ENCODE measurements around the gene ZNF850. TPM values are rescaled to one million over a fixed set of nuclear protein-coding genes. Genes with fewer than 3 reads are reported as not detected.
"Not testable (repeated sequence)": the region's sequence is repeated elsewhere in the genome, so short reads cannot be mapped to it uniquely, and the experiment has no call there.

ZNF850 gene
- total and polyA plus RNA-seq, 4 donors = 0.15 to 5.0 (median 1.7) TPM

DNA sequence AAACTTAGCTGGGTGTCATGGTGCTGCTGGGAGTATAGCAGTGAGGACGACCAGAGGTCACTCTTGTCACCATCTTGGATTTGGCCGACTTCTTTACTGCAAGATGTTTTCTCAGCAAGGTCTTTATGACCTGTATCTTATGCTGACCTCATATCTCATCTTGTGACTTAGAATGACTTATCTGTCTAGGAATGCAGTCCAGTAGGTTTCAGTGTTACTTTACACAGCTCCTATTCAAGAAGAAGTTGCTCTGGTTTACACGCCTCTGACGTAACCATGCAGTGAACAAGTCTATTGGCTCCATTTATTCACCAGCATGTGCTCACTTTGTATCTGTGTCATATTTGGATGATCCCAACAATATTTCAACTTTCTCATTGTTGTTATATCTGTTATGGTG, 26.7 kb downstream of the ZNF850 start:
- 97% methylated on average over 4 of the region's 4 CpGs for WGBS
- H3K4me3 ChIP-seq (ENCODE audit: low read depth in 1 of 3, low read length in 3 of 3) = peak overlapping the region in 2 of 3 donors; percentile 46 to 61
- H3K9me3 ChIP-seq (ENCODE audit: control insufficient read depth in 4 of 4, low read length in 3 of 4) = peaks cover 54 to 77% (median 64%) of the 10 kb centered on the region in 4 donors
- H3K36me3 ChIP-seq (ENCODE audit: control insufficient read depth in 4 of 4, insufficient read depth in 3 of 4, low read depth in 1 of 4, low read length in 3 of 4) = peaks cover 13 to 42% (median 39%) of the 10 kb centered on the region in 4 donors
- DNase-seq (ENCODE audit: low spot score) = no peak
- H3K27me3 ChIP-seq (ENCODE audit: control insufficient read depth in 4 of 4, insufficient read depth in 4 of 4, low read length in 3 of 4) = no peaks in the 10 kb centered on the region
- no peaks in the 10 kb centered on the region for H3K4me1 ChIP-seq (ENCODE audit: control insufficient read depth in 4 of 4, insufficient read depth in 4 of 4, low read length in 3 of 4)
- H3K27ac ChIP-seq (ENCODE audit: low read depth in 1 of 2, low read length in 2 of 2) = no peak overlapping the region
- no peak for TF ChIP-seq HNF4A (conservative IDR thresholded peaks at IDR 0.05)
- no peak for TF ChIP-seq JUND (IDR thresholded peaks at IDR 0.05)
- no peak for TF ChIP-seq EGR1 (IDR thresholded peaks at IDR 0.05; ENCODE audit: low read depth in 2 of 2)
- TF ChIP-seq TAF1 (conservative IDR thresholded peaks at IDR 0.05) = no peak
- no peak for TF ChIP-seq RAD21 (IDR thresholded peaks at IDR 0.05)
- no peak for TF ChIP-seq YY1 (IDR thresholded peaks at IDR 0.05)
- TF ChIP-seq, protein P1, sequence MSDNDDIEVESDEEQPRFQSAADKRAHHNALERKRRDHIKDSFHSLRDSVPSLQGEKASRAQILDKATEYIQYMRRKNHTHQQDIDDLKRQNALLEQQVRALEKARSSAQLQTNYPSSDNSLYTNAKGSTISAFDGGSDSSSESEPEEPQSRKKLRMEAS (IDR thresholded peaks at IDR 0.05) = no peak
- TF ChIP-seq, protein P2, sequence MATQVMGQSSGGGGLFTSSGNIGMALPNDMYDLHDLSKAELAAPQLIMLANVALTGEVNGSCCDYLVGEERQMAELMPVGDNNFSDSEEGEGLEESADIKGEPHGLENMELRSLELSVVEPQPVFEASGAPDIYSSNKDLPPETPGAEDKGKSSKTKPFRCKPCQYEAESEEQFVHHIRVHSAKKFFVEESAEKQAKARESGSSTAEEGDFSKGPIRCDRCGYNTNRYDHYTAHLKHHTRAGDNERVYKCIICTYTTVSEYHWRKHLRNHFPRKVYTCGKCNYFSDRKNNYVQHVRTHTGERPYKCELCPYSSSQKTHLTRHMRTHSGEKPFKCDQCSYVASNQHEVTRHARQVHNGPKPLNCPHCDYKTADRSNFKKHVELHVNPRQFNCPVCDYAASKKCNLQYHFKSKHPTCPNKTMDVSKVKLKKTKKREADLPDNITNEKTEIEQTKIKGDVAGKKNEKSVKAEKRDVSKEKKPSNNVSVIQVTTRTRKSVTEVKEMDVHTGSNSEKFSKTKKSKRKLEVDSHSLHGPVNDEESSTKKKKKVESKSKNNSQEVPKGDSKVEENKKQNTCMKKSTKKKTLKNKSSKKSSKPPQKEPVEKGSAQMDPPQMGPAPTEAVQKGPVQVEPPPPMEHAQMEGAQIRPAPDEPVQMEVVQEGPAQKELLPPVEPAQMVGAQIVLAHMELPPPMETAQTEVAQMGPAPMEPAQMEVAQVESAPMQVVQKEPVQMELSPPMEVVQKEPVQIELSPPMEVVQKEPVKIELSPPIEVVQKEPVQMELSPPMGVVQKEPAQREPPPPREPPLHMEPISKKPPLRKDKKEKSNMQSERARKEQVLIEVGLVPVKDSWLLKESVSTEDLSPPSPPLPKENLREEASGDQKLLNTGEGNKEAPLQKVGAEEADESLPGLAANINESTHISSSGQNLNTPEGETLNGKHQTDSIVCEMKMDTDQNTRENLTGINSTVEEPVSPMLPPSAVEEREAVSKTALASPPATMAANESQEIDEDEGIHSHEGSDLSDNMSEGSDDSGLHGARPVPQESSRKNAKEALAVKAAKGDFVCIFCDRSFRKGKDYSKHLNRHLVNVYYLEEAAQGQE (IDR thresholded peaks at IDR 0.05) = no peak
- TF ChIP-seq SP1 (IDR thresholded peaks at IDR 0.05) = no peak
- TF ChIP-seq FOXA1 (IDR thresholded peaks at IDR 0.05) = no peak
- no peak for TF ChIP-seq NR2F2 (IDR thresholded peaks at IDR 0.05)
- TF ChIP-seq, protein P3, sequence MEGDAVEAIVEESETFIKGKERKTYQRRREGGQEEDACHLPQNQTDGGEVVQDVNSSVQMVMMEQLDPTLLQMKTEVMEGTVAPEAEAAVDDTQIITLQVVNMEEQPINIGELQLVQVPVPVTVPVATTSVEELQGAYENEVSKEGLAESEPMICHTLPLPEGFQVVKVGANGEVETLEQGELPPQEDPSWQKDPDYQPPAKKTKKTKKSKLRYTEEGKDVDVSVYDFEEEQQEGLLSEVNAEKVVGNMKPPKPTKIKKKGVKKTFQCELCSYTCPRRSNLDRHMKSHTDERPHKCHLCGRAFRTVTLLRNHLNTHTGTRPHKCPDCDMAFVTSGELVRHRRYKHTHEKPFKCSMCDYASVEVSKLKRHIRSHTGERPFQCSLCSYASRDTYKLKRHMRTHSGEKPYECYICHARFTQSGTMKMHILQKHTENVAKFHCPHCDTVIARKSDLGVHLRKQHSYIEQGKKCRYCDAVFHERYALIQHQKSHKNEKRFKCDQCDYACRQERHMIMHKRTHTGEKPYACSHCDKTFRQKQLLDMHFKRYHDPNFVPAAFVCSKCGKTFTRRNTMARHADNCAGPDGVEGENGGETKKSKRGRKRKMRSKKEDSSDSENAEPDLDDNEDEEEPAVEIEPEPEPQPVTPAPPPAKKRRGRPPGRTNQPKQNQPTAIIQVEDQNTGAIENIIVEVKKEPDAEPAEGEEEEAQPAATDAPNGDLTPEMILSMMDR (IDR thresholded peaks at IDR 0.05; ENCODE audit: low read depth, low read length, missing input control) = no peak
- no peak for TF ChIP-seq HNF4G (IDR thresholded peaks at IDR 0.05)
- TF ChIP-seq GABPA (IDR thresholded peaks at IDR 0.05 in 1 of 2, conservative IDR thresholded peaks at IDR 0.05 in 1 of 2) = no peak
- TF ChIP-seq RXRA (IDR thresholded peaks at IDR 0.05) = no peak
- no peak for TF ChIP-seq FOXA2 (IDR thresholded peaks at IDR 0.05)
- TF ChIP-seq, protein P4, sequence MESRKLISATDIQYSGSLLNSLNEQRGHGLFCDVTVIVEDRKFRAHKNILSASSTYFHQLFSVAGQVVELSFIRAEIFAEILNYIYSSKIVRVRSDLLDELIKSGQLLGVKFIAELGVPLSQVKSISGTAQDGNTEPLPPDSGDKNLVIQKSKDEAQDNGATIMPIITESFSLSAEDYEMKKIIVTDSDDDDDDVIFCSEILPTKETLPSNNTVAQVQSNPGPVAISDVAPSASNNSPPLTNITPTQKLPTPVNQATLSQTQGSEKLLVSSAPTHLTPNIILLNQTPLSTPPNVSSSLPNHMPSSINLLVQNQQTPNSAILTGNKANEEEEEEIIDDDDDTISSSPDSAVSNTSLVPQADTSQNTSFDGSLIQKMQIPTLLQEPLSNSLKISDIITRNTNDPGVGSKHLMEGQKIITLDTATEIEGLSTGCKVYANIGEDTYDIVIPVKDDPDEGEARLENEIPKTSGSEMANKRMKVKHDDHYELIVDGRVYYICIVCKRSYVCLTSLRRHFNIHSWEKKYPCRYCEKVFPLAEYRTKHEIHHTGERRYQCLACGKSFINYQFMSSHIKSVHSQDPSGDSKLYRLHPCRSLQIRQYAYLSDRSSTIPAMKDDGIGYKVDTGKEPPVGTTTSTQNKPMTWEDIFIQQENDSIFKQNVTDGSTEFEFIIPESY (IDR thresholded peaks at IDR 0.05) = no peak
- TF ChIP-seq, protein P5, sequence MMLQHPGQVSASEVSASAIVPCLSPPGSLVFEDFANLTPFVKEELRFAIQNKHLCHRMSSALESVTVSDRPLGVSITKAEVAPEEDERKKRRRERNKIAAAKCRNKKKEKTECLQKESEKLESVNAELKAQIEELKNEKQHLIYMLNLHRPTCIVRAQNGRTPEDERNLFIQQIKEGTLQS (IDR thresholded peaks at IDR 0.05) = no peak
- H3K9ac ChIP-seq (ENCODE audit: low read depth in 1 of 2, low read length in 2 of 2) = no peak overlapping the region

DNA sequence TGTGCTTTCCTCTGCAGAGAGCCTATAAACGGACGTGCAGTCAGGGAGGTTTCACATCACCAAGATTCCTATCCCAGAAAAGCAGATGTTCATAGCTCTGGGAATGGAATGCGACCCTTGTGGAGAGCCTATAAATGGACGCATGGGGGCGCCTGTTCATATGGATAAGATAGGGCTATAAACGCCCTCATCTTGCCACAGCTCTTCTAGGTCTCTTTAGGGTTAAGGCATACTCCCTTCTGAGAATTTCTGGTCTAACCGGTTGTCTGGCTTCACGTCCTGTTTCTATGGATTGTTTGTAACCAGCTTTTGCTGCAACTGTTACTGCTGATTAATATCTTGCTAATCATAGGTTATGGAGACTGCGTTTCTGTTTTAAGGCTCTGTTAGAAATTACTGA, 36.4 kb downstream of the ZNF850 start:
- DNase-seq (ENCODE audit: low spot score); H3K9ac ChIP-seq (ENCODE audit: low read depth in 1 of 2, low read length in 2 of 2); H3K27me3 ChIP-seq (ENCODE audit: control insufficient read depth in 4 of 4, insufficient read depth in 4 of 4, low read length in 3 of 4); H3K27ac ChIP-seq (ENCODE audit: low read depth in 1 of 2, low read length in 2 of 2); H3K4me1 ChIP-seq (ENCODE audit: control insufficient read depth in 4 of 4, insufficient read depth in 4 of 4, low read length in 3 of 4): not testable (repeated sequence)
- WGBS = 63% methylated on average over 9 of the region's 9 CpGs
- peaks cover 30 to 87% (median 58%) of the 10 kb centered on the region in 4 donors for H3K9me3 ChIP-seq (ENCODE audit: control insufficient read depth in 4 of 4, low read length in 3 of 4)
- peaks cover 2 to 10% (median 4%) of the 10 kb centered on the region in 4 donors for H3K36me3 ChIP-seq (ENCODE audit: control insufficient read depth in 4 of 4, insufficient read depth in 3 of 4, low read depth in 1 of 4, low read length in 3 of 4)
- peak overlapping the region in 1 of 3 donors; percentile 13 for H3K4me3 ChIP-seq (ENCODE audit: low read depth in 1 of 3, low read length in 3 of 3)

All from liver (tissue), 9 donors.